HG02642 (cell line): ENCODE results near the gene PLCB2.

Experiments used
- ATAC-seq: cut with Tn5 transposase; IDR thresholded peaks from one replicate; pipeline ENCODE4 v1.9.1; 2021; ENCODE audit warnings: mild to moderate bottlenecking; ENCODE audit not compliant: unreplicated experiment, poor library complexity

PLCB2 gene

DNA sequence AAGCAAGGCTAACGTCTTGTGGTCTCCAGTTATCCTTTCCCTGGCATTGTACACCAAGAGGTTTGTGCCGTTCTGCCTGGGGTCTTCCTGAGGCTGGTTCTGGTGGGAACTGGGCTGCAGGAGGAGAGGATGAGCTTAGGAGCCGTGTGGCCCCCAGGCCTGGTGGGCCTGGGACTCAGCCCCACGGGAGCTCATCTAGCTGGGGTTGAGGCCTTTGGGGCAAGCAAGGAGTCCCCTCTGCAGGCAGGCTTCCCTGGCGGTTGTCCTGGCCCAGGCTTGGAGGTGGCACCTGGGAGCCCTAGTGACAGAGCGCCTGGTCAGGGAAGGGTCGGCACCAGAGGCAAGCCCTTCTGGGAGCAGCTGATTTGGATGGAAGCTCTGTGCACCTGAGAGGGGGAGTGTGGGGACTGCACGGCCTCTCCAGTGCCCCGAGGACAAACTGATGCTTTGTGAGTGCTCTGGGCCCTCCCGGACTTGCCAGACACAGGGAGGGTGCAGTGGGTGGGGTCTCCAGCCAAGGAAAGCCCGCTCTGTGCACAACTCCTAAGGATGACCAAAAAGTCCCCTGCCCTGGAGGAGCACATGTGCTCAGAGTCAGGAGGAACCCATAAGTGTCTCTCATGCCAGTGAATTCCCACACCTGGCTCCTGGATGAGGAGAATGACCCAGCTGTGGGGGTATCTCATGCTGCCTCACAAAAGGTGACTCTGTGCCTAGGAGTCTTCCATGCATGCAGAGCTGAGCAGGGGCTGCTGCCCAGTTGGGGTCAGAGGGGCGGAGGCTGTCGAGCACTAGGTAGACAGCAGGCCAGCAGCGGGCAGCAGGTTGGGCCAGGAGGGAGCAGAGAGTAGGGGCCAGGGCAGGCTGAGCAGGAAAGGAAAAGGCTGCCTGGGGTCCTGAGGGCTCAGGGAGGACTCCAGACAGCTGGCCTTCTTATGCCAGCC, 66.2 kb downstream of the PLCB2 start:
- no peak for ATAC-seq

DNA sequence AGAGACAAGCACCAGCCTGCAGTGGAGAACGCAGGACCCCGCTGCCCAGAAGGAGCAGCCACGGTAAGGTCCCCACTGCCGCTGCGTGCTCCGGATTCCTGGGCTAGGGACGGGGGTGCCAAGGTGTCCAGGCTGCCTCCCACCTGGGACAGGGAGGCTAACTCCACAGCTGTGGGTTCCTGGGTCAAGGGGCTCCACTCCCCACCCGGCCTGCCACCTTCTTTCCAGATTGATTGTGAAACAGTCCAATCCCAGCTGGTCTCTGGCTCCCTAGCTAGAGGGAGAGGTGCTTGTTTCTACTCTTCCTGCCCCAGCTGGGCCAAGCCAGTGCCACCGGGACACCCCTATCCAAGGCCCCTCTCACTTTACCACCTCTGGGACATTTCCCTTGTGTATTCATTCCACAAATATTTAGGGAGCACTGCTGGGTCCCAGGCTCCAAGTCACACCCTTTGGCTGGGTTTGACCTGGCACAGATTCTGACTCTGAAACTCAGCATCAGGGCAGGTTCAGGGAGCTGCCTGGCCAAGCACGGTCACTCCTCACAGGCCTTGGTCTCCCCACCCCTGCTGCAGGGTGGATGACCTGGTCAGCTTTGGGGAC, 67.0 kb downstream of the PLCB2 start:
- ATAC-seq, result no peak

DNA sequence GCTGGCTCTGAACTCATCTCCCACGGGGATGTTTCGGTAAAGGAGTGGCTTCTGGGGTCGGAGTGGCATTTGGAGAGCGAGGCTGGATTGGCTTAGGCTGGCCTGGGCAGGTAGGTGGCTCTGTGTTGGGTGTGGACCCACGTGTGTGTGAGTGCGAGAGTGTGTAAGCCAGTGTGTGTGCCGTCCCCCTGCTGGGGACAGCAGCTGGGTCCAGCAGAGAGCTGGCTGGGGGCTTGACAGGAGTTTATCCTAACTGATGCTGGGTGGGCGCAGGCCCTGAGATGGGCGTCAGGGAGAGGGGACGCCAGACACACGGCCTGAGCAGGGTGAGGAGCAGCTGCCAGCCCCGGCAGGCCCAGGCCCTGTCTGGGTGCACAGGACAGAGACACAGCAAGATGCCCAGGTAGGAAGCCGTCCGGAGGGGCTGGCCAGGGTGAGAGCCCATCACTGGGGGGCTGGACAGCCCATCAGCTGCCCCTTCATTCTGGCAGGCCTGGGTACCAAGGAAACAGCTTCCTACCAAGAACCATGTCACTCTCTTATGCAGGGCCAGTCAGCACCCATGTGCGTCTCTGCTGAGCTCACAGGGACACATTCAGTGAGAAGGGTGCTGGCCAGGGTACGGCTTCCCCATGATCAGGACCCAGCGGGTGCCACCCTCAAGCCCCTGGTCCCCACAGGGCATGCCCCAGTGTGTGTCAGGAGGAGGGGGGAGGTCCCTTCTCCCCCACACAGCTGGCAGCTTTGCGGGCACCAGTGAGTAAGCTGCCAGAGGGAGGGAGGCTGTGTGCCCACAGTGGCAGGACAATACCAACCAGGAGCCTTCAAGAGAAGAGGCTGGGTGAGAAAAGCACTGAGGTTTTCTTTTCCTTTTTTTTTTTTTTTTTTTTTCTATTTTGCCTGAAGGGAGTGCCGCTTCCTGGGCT, 67.8 kb downstream of the PLCB2 start:
- no peak for ATAC-seq

DNA sequence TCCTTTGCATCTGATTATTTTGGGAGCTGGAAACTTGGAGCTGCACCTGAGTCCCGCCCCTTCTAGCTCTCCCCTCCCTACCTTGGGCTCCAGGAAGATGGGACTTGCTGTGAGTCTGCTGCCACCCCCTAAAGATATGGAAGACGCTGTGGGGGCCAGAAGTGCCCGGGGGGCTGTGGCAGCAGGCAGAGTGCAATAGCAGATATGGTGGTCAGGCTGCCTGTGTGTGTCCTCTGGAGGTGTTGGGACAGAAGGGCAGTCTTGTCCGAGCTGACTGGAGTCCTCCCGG, 68.4 kb downstream of the PLCB2 start:
- no peak for ATAC-seq

DNA sequence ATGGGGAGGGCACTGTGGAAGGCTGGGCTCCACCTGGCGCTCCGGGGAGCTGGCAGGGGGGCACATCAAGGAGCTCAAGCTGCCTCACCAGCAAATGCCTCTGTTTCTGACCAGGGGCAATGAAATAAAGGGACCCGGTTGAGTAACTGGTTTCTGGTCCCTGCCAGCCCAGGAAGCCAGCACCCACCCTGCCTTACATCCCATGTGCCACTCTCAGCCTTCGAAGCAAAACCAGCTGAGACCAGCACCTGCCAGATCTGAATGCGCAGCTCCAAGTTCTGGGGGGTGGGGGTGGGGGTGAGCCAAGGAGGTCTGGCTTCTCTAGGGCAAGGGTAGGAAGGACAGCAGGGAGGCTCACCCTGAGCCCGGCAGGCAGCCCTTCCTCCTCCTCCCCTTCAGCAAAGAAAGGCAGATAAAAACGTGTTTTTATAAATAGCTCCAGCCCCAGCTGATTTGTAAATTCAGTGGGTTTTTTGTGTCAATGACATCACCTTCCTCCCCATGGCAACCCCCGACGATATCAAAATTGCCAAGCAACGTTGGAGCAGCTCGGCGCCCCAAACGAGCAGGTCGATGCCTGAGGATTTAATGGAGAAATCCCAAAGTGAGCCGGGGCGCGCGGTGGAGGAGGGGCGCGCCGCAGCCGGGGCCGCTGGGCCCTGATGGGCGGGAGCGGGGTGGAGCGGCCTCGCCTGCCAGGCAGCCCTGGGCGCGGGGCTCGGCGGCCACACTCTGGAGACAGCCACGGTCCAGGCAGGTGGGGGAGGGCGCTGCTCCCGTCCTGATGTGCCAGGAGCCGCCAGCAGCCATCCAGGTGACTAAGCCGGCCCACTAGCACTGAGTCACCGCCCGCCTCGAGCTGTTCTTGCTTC, 69.0 kb downstream of the PLCB2 start, which contains the start of gene PAK6:
Gene PAK6 (plus strand): TSS at position 532 of the 872 bp plus-strand sequence. CDS start 25,723 bp downstream, outside the sequence.
- no peak for ATAC-seq
